Activated CD8-positive, alpha-beta T cell treated with anti-CD3 and anti-CD28 coated beads for 36 hours (primary cell): Measurements from ENCODE around the gene FOXJ1. TPM values are rescaled to one million over a fixed set of nuclear protein-coding genes. Genes with fewer than 3 reads are reported as not detected.

ENCODE experiments used
- ATAC-seq: fragments of 200-7000 bp; cut with Tn5 transposase; one replicate; pipeline ENCODE4 v1.10.0; 2021; ENCODE audit warnings: mild to moderate bottlenecking, moderate library complexity
- CTCF ChIA-PET: fragments of 350-600 bp; sonication (Branson Sonifier 250); formaldehyde crosslinking; loops from one replicate; lab custom pipeline; 2021; ENCODE audit warnings: antibody characterized with exemption; lab: Charles Lee
- POLR2A ChIA-PET: fragments of 350-600 bp; sonication (Branson Sonifier 250); formaldehyde crosslinking; loops from one replicate; lab custom pipeline; 2021; ENCODE audit warnings: antibody characterized with exemption; lab: Charles Lee
- DNase-seq: peaks from one replicate; pipeline ENCODE4 v3.0.0-alpha.2; 2020
- H3K27ac Mint-ChIP-seq: one replicate; pipeline ENCODE4 v1.8.0; 2021; ENCODE audit warnings: mild to moderate bottlenecking, mixed read lengths
- H3K27me3 Mint-ChIP-seq: one replicate; pipeline ENCODE4 v1.8.0; 2021; ENCODE audit warnings: mixed read lengths
- H3K36me3 Mint-ChIP-seq: one replicate; pipeline ENCODE4 v1.8.0; 2021; ENCODE audit warnings: low read depth, mixed read lengths
- H3K4me1 Mint-ChIP-seq: one replicate; pipeline ENCODE4 v1.8.0; 2021; ENCODE audit warnings: low read depth, mixed read lengths
- H3K4me3 Mint-ChIP-seq: one replicate; pipeline ENCODE4 v1.8.0; 2021; ENCODE audit warnings: mild to moderate bottlenecking, moderate library complexity, mixed read lengths
- H3K9me3 Mint-ChIP-seq: one replicate; pipeline ENCODE4 v1.8.0; 2021; ENCODE audit warnings: mixed read lengths
- CTCF ChIP-seq: fragments of 200-600 bp; IDR thresholded peaks from one replicate; pipeline ENCODE4 v1.8.0; 2022; ENCODE audit warnings: antibody characterized with exemption, mild to moderate bottlenecking
- intact Hi-C: fragments of 100-400 bp; cut with micrococcal nuclease; formaldehyde crosslinking; loops from one replicate; pipeline ENCODE4 v1.10.0; 2022
- total RNA-seq, 2 experiments: library from RNA; stranded (reverse); gene quantifications; one replicate each; pipeline ENCODE4 v1.2.3, GENCODE V29; 2021

Gene FOXJ1
- total RNA-seq, 2 experiments from 2014 or later, result 11.1 to 11.6 TPM

GRCh38 chr17:76170114-76170513 is 29.1 kb upstream of the FOXJ1 start:
- no peak overlapping the region for H3K27ac Mint-ChIP-seq
- no peaks in the 10 kb centered on the region for H3K27me3 Mint-ChIP-seq
- H3K36me3 Mint-ChIP-seq, result peaks cover 10% of the 10 kb centered on the region

GRCh38 chr17:76166906-76167305 is 25.9 kb upstream of the FOXJ1 start:
- ATAC-seq, result no peak
- H3K9me3 Mint-ChIP-seq, result no peaks in the 10 kb centered on the region
- intact Hi-C loops, result no loop called here

More at GRCh38 chr17:76170114-76170513, 29.1 kb upstream of the FOXJ1 start:
- Mint-ChIP-seq H3K9me3 (no peaks in the 10 kb centered on the region), H3K4me3 (no peak overlapping the region), H3K4me1 (peaks cover 7% of the 10 kb centered on the region)
- ATAC-seq (no peak), DNase-seq (no peak)
- POLR2A ChIA-PET, result interaction anchor here (2.5 to 2.8 kb wide), 2 partner anchors 10 to 99 kb away, joined by 6 to 9 read pairs; no protein-coding TSS in a partner anchor
- TF ChIP-seq CTCF, result no peak
- intact Hi-C loops, result no loop called here
- CTCF ChIA-PET, result interaction anchor here (1.0 to 8.9 kb wide), 3 partner anchors 10 to 109 kb away, joined by 3 to 60 read pairs (median 4); no protein-coding TSS in a partner anchor

GRCh38 chr17:76166168-76166567 is 25.1 kb upstream of the FOXJ1 start:
- ATAC-seq (peak; percentile 53), DNase-seq (no peak)
- H3K9me3 Mint-ChIP-seq, result no peaks in the 10 kb centered on the region
- H3K36me3 Mint-ChIP-seq, result peaks cover 25% of the 10 kb centered on the region
- H3K4me1 Mint-ChIP-seq, result peaks cover 13% of the 10 kb centered on the region
- no peaks in the 10 kb centered on the region for H3K27me3 Mint-ChIP-seq
- intact Hi-C loops, result no loop called here
- TF ChIP-seq CTCF, result no peak
- ChIA-PET POLR2A (interaction anchor here (0.8 to 1.9 kb wide), 7 partner anchors 12 to 270 kb away, joined by 3 to 8 read pairs (median 3); partner anchors contain the start of gene TRIM65), CTCF (interaction anchor here (0.6 to 8.9 kb wide), 7 partner anchors 10 to 1052 kb away, joined by 3 to 60 read pairs (median 4); no protein-coding TSS in a partner anchor)
- H3K4me3 Mint-ChIP-seq, result no peak overlapping the region
- peak overlapping the region; percentile 75 for H3K27ac Mint-ChIP-seq

More at GRCh38 chr17:76166906-76167305, 25.9 kb upstream of the FOXJ1 start:
- no peak overlapping the region for H3K4me3 Mint-ChIP-seq
- no peak for DNase-seq
- H3K4me1 Mint-ChIP-seq, result peaks cover 13% of the 10 kb centered on the region
- ChIA-PET CTCF (interaction anchor here (1.0 to 8.9 kb wide), 5 partner anchors 9 to 113 kb away, joined by 3 to 60 read pairs (median 5); no protein-coding TSS in a partner anchor), POLR2A (interaction anchor here (0.8 to 1.9 kb wide), 6 partner anchors 11 to 270 kb away, joined by 3 to 8 read pairs (median 4); partner anchors contain the start of gene TRIM65)
- TF ChIP-seq CTCF, result no peak
- H3K27me3 Mint-ChIP-seq, result no peaks in the 10 kb centered on the region
- no peak overlapping the region for H3K27ac Mint-ChIP-seq
- H3K36me3 Mint-ChIP-seq, result peaks cover 22% of the 10 kb centered on the region

GRCh38 chr17:76164331-76164730 is 23.3 kb upstream of the FOXJ1 start:
- peaks cover 28% of the 10 kb centered on the region for H3K36me3 Mint-ChIP-seq
- H3K4me3 Mint-ChIP-seq, result no peak overlapping the region
- POLR2A ChIA-PET, result interaction anchor here (0.7 kb wide), 1 partner anchor 347 kb away, joined by 4 read pairs; no protein-coding TSS in a partner anchor
- ATAC-seq, result no peak
- no peaks in the 10 kb centered on the region for H3K9me3 Mint-ChIP-seq
- CTCF ChIA-PET, result interaction anchor here (1.1 to 8.9 kb wide), 2 partner anchors 15 to 115 kb away, joined by 3 to 60 read pairs; no protein-coding TSS in a partner anchor
- H3K27ac Mint-ChIP-seq, result no peak overlapping the region
- peaks cover 13% of the 10 kb centered on the region for H3K4me1 Mint-ChIP-seq
- intact Hi-C loops, result no loop called here
- no peak for TF ChIP-seq CTCF
- no peak for DNase-seq
- H3K27me3 Mint-ChIP-seq, result no peaks in the 10 kb centered on the region

GRCh38 chr17:76163919-76164318 is 22.9 kb upstream of the FOXJ1 start:
- H3K4me3 Mint-ChIP-seq, result no peak overlapping the region
- DNase-seq (no peak), ATAC-seq (no peak)
- ChIA-PET POLR2A (interaction anchor here (0.7 kb wide), 1 partner anchor 347 kb away, joined by 4 read pairs; no protein-coding TSS in a partner anchor), CTCF (interaction anchor here (1.1 kb wide), 1 partner anchor 116 kb away, joined by 3 read pairs; no protein-coding TSS in a partner anchor)
- H3K4me1 Mint-ChIP-seq, result peaks cover 13% of the 10 kb centered on the region
- no peaks in the 10 kb centered on the region for H3K27me3 Mint-ChIP-seq
- H3K9me3 Mint-ChIP-seq, result no peaks in the 10 kb centered on the region
- H3K27ac Mint-ChIP-seq, result no peak overlapping the region
- H3K36me3 Mint-ChIP-seq, result peaks cover 30% of the 10 kb centered on the region
- no peak for TF ChIP-seq CTCF
- intact Hi-C loops, result no loop called here
